GM18519 (cell line): Measurements from ENCODE around the gene ANXA10.
"Not testable (repeated sequence)": the region's sequence is repeated elsewhere in the genome, so short reads cannot be mapped to it uniquely, and the experiment has no call there.

Source experiments
- ATAC-seq: cut with Tn5 transposase; IDR thresholded peaks from one replicate; pipeline ENCODE4 v1.9.1; 2021; ENCODE audit warnings: mild to moderate bottlenecking, moderate library complexity; ENCODE audit not compliant: unreplicated experiment, low FRiP score

Gene ANXA10

DNA sequence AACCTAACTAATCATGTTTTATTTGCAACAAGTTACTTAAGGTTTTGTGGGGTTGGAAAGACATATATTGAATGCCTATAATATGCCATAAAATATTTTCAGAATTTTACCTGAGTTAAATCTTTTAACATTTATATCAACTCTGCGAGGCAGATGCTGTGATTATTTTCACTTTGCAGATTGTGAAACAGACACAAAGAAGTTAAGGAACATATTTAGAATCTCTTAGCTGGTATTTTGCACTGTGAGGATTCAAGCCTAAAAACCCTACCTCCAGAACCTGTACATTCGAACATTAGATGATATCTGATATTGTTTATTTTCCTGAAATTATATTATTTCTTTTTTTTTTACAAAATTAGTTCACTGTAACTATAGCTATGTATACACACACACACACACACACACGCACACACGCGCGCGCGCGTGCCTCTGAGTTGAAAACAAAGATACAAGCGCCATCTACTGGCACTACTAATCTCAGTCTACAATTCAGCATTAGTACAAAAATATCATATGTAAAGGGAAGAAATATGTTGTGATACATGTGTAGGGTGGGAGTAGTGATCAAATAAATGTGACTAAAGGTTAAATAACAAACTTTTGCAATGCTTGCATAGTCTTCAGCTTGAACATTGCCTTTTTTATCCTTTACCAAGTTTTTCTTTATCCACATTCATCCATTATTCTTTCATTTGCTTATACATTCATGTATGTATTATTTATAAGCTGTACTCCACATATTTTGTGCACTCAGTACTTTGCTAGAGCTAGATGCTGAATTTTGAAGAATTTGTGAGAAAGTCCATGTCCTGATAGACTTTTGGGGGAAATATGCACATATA is 61.5 kb downstream of the ANXA10 start:
- peak; percentile 93 for ATAC-seq

DNA sequence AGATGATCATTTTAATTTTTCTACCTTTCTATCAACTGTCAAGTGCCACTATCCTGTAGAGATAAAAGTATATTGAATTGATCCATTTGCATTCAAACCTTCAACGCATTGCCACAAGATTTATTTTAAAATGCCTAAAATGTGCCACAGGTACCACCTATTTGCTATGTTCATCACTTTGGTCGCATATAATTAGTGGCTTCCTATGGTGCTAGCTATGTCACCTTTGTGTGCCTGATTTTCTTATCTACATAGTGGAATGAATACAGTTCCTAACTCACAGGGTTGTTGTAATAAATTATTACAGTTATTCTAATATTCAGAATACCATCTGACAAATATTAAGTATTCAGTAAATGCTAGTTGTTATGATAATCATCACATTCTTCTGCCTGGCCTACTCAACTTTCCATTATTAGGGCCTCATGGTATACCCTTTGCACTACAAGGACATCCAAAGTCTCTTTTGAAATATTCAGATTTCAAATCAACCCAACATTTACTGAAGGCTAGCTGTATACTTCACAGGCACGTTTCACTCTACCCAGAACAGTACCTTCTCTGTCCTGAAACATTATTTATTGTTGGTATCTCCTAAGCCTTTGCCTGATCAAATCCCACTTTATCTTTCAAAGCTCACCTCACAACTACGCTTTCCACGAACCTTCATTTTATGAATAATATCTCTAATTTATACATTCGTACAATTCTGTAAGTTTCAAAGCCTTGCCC is 62.4 kb downstream of the ANXA10 start:
- no peak for ATAC-seq

DNA sequence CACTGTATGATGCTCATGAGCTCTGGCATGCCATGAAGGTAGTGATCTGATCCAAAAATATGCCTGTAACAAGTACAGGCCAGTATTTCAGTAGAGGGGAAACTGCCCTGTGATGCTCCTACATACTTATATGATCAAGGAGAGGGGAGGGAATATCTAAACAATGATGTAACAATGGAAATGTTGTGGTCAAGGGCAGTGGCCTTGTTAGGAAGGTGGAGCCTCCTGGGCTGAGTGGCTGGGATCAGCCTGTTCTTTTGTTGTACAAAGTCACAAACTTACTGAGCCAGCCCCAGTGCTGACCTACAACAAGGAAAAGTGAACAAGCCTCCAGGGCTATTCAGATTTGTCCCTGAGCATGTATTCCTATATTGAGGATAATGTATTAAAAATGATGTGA is 70.3 kb downstream of the ANXA10 start:
- ATAC-seq = no peak

DNA sequence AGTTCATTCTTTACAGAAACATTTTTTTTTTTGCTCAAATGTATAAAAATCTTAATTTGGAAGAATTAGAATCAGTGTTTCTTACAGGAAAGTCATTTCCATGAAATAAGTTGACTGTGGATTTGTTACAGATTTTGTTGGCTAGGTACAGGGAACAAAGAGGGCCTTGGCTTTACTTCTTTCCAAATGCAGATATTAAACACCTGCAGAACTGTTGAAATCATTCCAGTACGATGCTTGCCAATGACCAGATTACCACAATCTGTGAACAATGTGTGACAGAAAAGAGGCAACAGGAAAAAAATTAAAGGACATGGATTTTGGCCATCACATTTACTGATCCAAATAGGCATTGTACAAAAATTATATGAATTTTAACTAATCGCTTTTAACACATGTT is 70.8 kb downstream of the ANXA10 start:
- ATAC-seq = no peak

DNA sequence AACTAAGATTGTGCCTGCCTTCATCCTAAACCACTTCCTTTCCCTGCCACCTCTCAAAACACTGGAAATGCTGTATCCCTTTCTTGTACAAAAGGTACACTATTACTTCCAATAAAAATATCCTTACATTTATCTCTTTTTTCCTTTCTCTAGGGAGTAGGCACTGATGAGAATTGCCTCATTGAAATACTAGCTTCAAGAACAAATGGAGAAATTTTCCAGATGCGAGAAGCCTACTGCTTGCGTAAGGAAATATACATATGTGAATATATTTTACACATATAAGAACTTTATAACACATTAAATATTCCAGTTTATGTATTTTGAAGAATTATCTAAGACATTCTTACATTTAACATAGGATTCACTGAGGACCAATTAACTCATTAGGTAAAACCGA is 71.7 kb downstream of the ANXA10 start:
- ATAC-seq = no peak

DNA sequence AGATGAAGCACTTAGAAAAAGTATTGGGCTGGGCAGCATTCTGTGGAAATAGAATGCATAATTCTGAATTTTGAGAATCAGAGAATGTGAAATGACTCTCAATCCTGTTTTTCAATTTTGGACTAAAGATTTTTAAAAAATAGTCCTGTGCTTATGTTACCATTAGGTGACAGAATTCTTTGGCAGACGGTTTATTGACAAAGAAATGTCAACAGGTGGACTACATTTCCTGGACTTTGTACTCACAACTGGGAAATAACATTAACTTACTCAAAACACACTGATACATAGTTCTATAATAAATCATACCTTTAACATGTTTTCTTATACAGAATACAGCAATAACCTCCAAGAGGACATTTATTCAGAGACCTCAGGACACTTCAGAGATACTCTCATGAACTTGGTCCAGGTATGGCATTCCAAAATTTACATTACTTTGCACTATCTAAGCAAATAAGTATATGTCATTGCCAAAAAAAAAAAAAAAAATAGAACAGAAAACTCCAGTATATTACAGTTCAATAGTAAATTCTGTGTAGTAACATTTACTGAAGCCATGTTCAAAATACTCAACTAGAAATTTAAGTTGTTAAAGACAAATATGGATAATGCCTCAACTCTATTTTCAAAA is 72.7 kb downstream of the ANXA10 start:
- no peak for ATAC-seq

DNA sequence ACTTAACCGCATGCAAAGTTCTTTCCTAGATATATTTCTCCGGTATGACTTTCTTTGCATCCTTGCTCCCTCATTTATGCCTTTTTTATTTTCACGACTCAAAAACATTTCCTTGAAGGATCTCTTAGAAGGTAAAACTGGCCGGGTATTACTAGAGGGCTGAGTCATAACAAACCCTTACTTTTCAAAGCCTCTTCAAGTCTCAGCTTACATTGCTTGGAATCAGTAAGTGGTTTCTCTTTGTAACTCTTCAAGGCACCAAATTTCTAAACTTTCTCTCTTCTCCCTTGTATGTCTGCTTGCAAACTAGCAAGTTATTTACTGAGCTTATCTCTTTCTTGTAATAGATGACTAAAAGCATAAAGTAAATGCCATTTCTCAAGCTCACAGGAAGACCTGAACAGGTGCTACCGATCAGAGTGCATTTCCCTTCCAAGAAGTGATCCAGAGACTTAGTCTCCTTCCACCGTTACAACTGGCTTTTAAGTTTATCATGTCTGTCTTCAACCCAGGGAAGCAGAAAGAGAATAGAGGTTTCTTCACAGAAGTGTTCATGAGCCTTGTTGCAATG is 75.5 kb downstream of the ANXA10 start:
- no peak for ATAC-seq

DNA sequence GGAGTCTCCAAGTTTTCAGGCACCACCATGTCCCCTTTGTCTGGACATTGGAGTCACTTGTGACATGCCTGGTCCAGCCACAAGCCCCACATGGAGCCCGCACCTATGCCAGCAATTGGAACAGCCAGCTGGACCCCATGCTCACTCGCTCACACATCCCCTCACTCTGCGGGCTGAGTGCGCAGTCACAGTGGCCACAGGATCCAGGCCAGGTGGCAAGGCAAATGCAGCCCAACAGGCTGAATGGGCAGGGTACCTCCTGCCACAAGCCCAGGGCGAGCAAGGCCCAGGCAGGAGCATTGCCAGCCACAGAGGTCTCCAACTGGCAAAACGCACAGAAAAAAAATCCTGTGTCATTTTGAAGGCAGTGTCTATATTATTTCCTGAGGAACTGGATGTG is 82.0 kb downstream of the ANXA10 start:
- no peak for ATAC-seq

DNA sequence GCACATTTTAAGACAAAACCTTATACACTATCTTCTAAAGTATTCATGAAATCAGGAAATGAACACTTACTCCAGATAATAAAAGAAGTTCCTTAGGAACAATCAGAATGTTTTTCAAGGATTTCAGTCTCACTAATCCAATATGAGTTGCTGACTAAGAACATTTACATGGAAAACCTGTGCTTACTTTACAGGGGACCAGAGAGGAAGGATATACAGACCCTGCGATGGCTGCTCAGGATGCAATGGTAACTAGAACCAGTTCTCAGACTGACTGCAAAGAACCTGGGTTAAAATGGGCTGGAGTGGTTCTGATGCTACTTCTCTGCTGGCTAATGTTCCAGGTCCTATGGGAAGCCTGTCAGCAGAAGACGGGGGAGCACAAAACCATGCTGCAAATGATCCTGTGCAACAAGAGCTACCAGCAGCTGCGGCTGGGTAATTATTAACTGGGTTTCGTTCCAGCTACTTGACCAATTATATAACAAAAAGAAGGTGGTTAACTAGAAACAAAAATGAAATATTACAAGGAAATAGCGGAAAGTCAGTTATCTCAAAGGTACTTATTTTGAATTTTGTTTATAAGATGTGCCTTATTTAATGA is 85.3 kb downstream of the ANXA10 start:
- ATAC-seq = no peak

DNA sequence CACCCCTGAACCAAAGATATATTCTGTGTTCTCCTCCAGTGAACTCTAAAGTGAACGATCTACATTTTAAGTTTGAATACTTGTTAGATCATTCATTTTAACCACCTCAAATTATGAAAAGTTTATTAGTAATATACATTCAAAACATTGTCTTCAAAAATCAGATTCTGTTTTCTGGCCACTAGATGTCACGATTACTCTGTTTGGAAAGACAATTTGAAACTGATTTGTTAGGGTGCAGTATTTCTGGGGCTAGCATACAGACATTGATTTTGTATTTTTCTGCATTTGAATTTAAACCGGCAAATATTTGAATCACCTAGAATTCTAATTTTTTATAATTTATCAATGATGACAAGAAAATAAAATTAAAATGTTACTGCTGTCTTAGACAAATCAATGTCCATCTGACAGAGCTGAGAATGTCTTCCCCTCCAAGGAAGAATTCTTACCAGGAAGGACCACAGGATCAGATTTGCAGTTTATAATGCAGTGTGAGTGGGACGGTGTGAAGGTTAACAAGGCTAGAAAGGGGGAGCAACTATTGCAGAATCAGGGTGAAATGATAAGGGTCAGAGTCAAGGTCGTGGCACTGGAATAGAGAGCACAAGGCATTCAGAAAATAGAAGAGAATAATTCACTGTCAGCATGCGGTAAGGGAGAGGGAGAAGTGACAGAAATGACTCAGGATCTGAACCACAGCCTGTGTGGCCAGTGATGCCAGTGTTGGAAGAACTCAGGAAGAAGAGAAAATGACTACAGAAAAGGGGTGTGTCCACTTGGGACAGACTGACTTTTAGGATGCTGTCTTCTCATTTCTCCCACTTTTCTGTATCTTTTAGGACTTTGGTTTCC is 91.6 kb downstream of the ANXA10 start:
- ATAC-seq = peak; percentile 51

DNA sequence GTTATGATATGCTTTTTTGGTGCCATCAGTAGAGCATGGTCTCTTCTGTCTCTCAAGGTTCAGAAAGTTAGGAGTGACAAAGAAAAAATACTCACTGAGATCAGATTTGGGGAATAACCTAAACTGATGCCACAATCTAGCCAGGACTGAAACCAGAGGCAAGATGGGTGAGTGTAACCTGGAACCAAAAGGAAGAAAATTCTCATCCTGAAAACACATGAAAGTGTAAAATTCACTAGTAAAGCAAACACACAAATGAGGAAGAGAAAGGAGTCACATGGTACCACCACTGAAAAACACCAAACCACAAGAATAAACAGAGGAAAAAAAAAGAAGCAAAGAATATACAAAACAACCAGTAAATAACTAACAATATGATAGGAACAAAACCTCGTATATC is 96.4 kb downstream of the ANXA10 start:
- peak; percentile 52 for ATAC-seq

DNA sequence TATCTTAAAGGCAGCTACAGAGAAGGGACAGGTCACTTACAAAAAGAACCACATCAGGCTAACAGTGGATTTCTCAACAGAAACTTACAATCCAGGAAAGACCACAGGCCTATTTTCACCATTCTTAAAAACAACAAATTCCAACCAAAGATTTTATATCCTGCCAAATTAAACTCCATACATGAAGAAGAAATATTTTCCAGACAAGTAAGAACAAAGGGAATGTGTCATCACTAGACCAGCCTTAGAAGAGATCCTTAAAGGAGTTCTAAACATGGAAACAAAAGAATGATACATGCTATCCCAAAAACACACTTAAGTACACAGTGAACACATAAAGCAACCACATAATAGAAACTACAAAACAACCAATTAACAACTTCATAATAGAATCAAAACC is 105.6 kb downstream of the ANXA10 start:
- ATAC-seq = no peak

DNA sequence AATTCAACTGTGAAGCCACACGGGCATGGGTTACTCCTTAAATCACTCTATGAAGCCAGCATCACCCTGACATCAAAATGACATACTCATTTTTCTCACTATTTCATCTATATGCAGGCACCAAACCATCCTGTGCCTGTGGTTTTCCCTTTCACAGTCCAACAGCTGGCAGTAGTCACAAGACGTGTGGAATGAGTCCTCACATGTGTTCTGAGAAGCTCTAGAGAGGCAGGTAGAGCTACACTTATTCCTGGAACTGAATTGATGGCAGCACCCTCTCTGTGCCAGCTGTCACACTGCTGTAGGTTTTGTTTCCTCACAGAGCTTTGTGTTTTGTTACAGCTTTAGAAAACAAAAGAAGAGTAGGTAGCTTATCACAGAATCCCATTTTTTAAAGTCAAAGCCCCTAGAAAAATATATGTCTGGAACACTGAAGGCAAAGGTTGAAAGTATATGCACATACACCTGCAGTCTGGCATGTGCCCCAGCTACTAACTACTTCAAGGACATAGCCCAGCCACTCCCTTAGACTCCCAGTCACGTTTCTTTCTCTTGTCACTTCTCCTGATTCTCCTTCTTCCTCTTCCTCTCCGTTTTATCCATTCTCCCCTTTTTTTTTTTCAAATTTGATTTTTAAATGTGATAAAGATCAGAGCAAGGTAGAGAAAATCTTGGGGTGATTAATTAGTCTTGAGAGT is 107.1 kb downstream of the ANXA10 start:
- ATAC-seq = no peak

DNA sequence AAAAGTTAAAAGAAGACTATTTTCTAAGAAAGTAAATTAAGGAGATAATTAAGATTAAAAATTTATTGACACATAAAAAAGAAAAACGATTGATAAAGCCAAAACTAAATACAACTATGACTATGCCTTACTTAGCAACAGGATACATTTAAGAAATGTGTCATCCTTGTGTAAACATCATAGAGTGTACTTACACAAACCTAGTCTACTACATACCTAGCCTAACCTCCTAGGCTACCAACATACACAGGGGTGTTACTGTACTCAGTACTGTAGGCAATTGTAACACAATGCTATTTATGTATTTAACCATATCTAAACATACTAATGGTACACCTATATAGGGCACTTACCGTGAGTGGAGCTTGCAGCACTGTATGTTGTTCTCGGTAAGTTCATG is 108.3 kb downstream of the ANXA10 start:
- no peak for ATAC-seq

DNA sequence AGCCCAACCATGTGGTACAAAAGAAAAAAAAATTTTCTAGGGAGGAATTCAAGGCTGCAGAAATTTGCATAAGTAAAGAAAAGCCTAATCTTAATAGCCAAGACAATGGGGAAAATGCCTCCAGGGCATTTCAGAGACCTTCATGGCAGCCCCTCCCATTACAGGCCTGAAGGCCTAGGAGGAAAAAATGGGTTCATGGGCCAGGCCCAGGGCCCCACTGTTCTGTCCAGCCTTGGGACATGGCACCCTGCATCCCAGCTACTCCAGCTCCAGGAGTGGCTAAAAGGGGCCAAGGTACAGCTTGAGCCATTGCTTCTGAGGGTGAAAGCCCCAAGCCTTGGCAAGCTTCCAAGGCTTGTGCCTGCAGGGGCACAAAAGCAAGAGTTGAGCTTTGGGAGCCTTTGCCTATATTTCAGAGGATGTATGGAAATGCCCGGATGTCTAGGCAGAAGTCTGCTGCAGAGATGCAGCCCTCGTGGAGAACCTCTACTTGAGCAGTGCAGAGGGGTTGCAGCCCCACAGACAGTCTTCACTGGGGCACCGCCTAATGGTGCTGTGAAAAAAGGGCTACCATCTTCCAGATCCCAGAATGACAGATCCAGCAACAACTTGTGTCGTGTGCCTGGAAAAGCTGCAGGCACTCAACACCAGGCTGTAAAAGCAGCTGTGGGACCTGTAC is 111.0 kb downstream of the ANXA10 start:
- ATAC-seq = no peak

DNA sequence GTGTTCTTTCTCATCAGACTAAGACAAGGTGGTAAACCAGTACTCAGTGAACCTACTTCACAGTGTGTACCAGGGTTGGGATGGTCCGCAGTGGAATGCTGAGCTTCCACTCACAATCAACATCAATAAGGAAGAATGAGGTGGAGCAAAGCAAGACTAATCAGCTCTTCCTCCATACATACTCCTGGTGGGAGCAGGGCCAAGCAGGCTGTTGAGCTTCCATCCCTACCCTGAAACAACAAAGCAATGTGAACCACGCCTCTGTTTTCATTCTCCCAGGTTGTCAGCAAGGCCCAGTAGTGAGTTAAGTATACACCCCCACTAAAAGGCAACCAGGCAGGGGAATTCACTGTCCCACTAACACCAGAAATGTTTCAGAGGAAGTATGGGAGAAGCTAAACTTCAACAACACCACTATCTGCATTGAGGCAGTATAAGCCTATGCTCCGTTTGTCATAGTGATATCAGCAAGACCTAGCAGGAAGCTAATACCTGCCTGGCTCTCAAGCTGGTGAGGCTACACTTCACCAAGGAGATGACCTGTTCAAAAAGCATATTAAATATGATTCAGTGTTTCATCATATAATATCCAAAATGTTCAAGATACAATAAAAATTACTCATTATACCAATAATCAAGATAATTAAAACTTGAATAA is 116.7 kb downstream of the ANXA10 start:
- no peak for ATAC-seq

DNA sequence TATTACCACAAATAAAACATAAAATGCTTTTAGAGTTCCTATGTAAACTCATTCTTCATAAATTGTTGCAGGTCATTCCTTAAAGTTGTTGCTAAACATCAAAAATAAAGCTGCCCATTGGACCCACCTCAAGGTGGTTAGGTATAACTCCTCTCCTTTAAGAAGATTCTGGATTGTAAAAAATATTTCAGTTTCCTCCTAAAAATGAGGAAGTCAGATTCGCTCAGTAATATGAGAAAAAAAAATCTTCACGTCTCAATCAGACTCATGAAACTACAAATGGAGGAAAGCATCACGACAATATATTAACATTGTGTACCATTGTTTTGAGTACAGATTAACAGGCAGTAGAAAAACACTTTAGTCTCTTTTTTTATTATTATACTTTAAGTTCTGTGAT is 120.3 kb downstream of the ANXA10 start:
- no peak for ATAC-seq

DNA sequence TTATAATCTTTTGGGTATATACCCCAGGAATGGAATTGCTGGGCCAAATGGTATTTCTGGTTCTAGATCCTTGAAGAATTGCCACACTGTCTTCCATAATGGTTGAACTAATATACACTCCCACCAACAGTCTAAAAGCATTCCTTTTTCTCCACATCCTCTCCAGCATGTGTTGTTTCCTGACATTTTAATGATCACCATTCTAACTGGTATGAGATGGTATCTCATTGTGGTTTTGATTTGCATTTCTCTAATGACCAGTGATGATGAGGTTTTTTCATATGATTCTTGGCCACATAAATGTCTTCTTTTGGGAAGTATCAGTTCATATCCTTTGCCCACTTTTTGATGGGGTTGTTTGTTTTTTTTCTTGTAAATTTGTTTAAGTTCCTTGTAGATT is 121.2 kb downstream of the ANXA10 start:
- ATAC-seq = not testable (repeated sequence)
